Measurements from ENCODE around the gene NFATC2.

GRCh38 chr20:51462566-51463276, 79.8 kb downstream of the NFATC2 start:
- TF ChIP-seq EZH2 (IDR thresholded peaks at IDR 0.05; ENCODE audit: borderline replicate concordance, low read length), result no peak
- TF ChIP-seq, protein P1, sequence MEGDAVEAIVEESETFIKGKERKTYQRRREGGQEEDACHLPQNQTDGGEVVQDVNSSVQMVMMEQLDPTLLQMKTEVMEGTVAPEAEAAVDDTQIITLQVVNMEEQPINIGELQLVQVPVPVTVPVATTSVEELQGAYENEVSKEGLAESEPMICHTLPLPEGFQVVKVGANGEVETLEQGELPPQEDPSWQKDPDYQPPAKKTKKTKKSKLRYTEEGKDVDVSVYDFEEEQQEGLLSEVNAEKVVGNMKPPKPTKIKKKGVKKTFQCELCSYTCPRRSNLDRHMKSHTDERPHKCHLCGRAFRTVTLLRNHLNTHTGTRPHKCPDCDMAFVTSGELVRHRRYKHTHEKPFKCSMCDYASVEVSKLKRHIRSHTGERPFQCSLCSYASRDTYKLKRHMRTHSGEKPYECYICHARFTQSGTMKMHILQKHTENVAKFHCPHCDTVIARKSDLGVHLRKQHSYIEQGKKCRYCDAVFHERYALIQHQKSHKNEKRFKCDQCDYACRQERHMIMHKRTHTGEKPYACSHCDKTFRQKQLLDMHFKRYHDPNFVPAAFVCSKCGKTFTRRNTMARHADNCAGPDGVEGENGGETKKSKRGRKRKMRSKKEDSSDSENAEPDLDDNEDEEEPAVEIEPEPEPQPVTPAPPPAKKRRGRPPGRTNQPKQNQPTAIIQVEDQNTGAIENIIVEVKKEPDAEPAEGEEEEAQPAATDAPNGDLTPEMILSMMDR (IDR thresholded peaks at IDR 0.05; ENCODE audit: low read length), result no peak
